Panc1 (cell line): ENCODE data around the gene FAM227B.

Experiments
- POLR2AphosphoS5 ChIP-seq: IDR thresholded peaks from 2 replicates; pipeline ENCODE4 v1.6.1; 2012; ENCODE audit warnings: mild to moderate bottlenecking, low read depth, low read length, moderate library complexity
- SIN3A ChIP-seq: IDR thresholded peaks from 2 replicates; pipeline ENCODE4 v1.6.1; 2012; ENCODE audit warnings: low read depth, mild to moderate bottlenecking, low read length, moderate library complexity, borderline replicate concordance; ENCODE audit not compliant: insufficient read depth
- TCF7L2 ChIP-seq: IDR thresholded peaks from 2 replicates; pipeline ENCODE4 v1.6.1; 2011; ENCODE audit warnings: mild to moderate bottlenecking, low read depth, low read length, inconsistent platforms
- TF ChIP-seq, protein P1 (sequence below): fragments of 450-650 bp; IDR thresholded peaks from 2 replicates; pipeline ENCODE4 v1.5.1; 2017; ENCODE audit warnings: mild to moderate bottlenecking
- TF ChIP-seq, protein P2 (sequence below), 2 experiments: IDR thresholded peaks; 2 replicates each; pipeline ENCODE4 v1.6.1; 2011 to 2012; ENCODE audit warnings: low read depth in 2 of 2, control low read depth in 1 of 2, low read length in 1 of 2, mild to moderate bottlenecking in 1 of 2, moderate library complexity in 1 of 2; ENCODE audit not compliant: insufficient read depth in 1 of 2

DNA sequence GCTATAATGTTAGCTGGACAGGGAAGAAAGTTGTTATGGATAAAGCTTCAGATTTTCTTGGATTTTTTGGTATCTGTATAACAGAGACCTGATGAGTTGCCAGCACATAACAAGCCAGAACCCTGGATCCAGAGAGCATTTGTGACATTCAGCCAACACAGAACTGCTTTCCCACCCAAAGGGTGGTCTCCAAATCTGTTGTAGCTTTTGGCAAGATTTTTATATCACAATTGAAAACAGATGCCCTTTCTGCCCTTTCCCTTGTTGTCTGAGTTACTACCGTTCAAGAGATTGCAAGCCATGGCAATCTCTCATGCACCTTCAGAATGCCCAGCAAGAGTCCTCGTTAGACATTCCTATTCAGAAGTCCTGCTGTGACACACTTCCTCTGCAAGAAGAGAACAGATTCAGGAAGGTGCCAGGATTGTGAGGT lies 305.2 kb downstream of the FAM227B start:
- TF ChIP-seq SIN3A (no peak), TCF7L2 (no peak), POLR2AphosphoS5 (no peak)
- TF ChIP-seq, protein P1, sequence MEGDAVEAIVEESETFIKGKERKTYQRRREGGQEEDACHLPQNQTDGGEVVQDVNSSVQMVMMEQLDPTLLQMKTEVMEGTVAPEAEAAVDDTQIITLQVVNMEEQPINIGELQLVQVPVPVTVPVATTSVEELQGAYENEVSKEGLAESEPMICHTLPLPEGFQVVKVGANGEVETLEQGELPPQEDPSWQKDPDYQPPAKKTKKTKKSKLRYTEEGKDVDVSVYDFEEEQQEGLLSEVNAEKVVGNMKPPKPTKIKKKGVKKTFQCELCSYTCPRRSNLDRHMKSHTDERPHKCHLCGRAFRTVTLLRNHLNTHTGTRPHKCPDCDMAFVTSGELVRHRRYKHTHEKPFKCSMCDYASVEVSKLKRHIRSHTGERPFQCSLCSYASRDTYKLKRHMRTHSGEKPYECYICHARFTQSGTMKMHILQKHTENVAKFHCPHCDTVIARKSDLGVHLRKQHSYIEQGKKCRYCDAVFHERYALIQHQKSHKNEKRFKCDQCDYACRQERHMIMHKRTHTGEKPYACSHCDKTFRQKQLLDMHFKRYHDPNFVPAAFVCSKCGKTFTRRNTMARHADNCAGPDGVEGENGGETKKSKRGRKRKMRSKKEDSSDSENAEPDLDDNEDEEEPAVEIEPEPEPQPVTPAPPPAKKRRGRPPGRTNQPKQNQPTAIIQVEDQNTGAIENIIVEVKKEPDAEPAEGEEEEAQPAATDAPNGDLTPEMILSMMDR: no peak
- TF ChIP-seq, protein P2, sequence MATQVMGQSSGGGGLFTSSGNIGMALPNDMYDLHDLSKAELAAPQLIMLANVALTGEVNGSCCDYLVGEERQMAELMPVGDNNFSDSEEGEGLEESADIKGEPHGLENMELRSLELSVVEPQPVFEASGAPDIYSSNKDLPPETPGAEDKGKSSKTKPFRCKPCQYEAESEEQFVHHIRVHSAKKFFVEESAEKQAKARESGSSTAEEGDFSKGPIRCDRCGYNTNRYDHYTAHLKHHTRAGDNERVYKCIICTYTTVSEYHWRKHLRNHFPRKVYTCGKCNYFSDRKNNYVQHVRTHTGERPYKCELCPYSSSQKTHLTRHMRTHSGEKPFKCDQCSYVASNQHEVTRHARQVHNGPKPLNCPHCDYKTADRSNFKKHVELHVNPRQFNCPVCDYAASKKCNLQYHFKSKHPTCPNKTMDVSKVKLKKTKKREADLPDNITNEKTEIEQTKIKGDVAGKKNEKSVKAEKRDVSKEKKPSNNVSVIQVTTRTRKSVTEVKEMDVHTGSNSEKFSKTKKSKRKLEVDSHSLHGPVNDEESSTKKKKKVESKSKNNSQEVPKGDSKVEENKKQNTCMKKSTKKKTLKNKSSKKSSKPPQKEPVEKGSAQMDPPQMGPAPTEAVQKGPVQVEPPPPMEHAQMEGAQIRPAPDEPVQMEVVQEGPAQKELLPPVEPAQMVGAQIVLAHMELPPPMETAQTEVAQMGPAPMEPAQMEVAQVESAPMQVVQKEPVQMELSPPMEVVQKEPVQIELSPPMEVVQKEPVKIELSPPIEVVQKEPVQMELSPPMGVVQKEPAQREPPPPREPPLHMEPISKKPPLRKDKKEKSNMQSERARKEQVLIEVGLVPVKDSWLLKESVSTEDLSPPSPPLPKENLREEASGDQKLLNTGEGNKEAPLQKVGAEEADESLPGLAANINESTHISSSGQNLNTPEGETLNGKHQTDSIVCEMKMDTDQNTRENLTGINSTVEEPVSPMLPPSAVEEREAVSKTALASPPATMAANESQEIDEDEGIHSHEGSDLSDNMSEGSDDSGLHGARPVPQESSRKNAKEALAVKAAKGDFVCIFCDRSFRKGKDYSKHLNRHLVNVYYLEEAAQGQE (IDR thresholded peaks at IDR 0.05; ENCODE audit: insufficient read depth in 1 of 2, low read depth in 2 of 2, low read length in 1 of 2): no peak
